ENCODE measurements around the gene LRIT2. TPM values are rescaled to one million over a fixed set of nuclear protein-coding genes. Genes with fewer than 3 reads are reported as not detected.

LRIT2 gene
- polyA plus RNA-seq, 3 donors: not detected

GRCh38 chr10:84267503-84268126 lies 42.3 kb upstream of the LRIT2 start:
- no peak overlapping the region for H2AFZ ChIP-seq (ENCODE audit: insufficient read depth, low read depth, low read length, poor library complexity, severe bottlenecking)
- no peak overlapping the region for H3K27ac Mint-ChIP-seq

GRCh38 chr10:84265418-84265817 lies 40.1 kb upstream of the LRIT2 start:
- Histone ChIP-seq H4K20me1 (ENCODE audit: insufficient read depth, low read length) (no peaks in the 10 kb centered on the region), H3K9ac (ENCODE audit: insufficient read depth, low read length, poor library complexity, severe bottlenecking) (no peak overlapping the region), H3K79me2 (ENCODE audit: insufficient read depth, low read length) (no peaks in the 10 kb centered on the region), H3K36me3 (replicated peaks in 1 of 2; ENCODE audit: control insufficient read depth in 1 of 2, insufficient read depth in 2 of 2, low read length in 2 of 2) (no peaks in the 10 kb centered on the region), H3K4me2 (replicated peaks; ENCODE audit: extremely low read depth, low read length, poor library complexity, severe bottlenecking) (no peak overlapping the region), H3K27ac (ENCODE audit: low read depth in 1 of 2, low read length in 2 of 2) (no peak overlapping the region), H3K4me1 (ENCODE audit: control insufficient read depth in 1 of 2, insufficient read depth in 2 of 2, low read length in 2 of 2) (no peaks in the 10 kb centered on the region), H3K27me3 (ENCODE audit: control insufficient read depth in 2 of 2, insufficient read depth in 2 of 2, low read length in 2 of 2) (no peaks in the 10 kb centered on the region), H3K9me3 (replicated peaks in 1 of 2; ENCODE audit: control insufficient read depth in 1 of 2, insufficient read depth in 1 of 2, low read length in 2 of 2) (no peaks in the 10 kb centered on the region), H2AFZ (ENCODE audit: insufficient read depth, low read depth, low read length, poor library complexity, severe bottlenecking) (no peak overlapping the region), H3K4me3 (replicated peaks in 1 of 3; ENCODE audit: low read depth in 2 of 3, low read length in 3 of 3) (no peak overlapping the region)
- Mint-ChIP-seq H3K4me3 (no peak overlapping the region), H3K9me3 (no peaks in the 10 kb centered on the region), H3K4me1 (no peaks in the 10 kb centered on the region), H3K27me3 (ENCODE audit: low read depth in 3 of 3) (peaks cover 2 to 5% (median 5%) of the 10 kb centered on the region in 3 donors), H3K27ac (no peak overlapping the region), H3K36me3 (no peaks in the 10 kb centered on the region)
- no peak for DNase-seq
- 87% methylated on average over 4 of the region's 4 CpGs for WGBS (ENCODE audit: insufficient coverage)
- intact Hi-C loops (cut with micrococcal nuclease): loop anchor here in 1 of 2 donors (2.0 kb wide), 1 partner anchor 271 kb away; no protein-coding TSS in a partner anchor
- no peak for TF ChIP-seq CTCF (IDR thresholded peaks at IDR 0.05)

More at GRCh38 chr10:84267503-84268126, 42.3 kb upstream of the LRIT2 start:
- 48% methylated on average over 7 of the region's 7 CpGs for WGBS (ENCODE audit: insufficient coverage)
- Histone ChIP-seq H4K20me1 (ENCODE audit: insufficient read depth, low read length) (no peaks in the 10 kb centered on the region), H3K36me3 (replicated peaks in 1 of 2; ENCODE audit: control insufficient read depth in 1 of 2, insufficient read depth in 2 of 2, low read length in 2 of 2) (no peaks in the 10 kb centered on the region), H3K27me3 (ENCODE audit: control insufficient read depth in 2 of 2, insufficient read depth in 2 of 2, low read length in 2 of 2) (no peaks in the 10 kb centered on the region), H3K4me2 (replicated peaks; ENCODE audit: extremely low read depth, low read length, poor library complexity, severe bottlenecking) (no peak overlapping the region), H3K4me3 (replicated peaks in 1 of 3; ENCODE audit: low read depth in 2 of 3, low read length in 3 of 3) (no peak overlapping the region), H3K9me3 (replicated peaks in 1 of 2; ENCODE audit: control insufficient read depth in 1 of 2, insufficient read depth in 1 of 2, low read length in 2 of 2) (no peaks in the 10 kb centered on the region), H3K4me1 (ENCODE audit: control insufficient read depth in 1 of 2, insufficient read depth in 2 of 2, low read length in 2 of 2) (no peaks in the 10 kb centered on the region), H3K27ac (ENCODE audit: low read depth in 1 of 2, low read length in 2 of 2) (no peak overlapping the region), H3K79me2 (ENCODE audit: insufficient read depth, low read length) (no peaks in the 10 kb centered on the region), H3K9ac (ENCODE audit: insufficient read depth, low read length, poor library complexity, severe bottlenecking) (no peak overlapping the region)
- H3K27me3 Mint-ChIP-seq (ENCODE audit: low read depth in 3 of 3): peaks cover under 1 to 5% (median 5%) of the 10 kb centered on the region in 3 donors
- no peaks in the 10 kb centered on the region for H3K4me1 Mint-ChIP-seq
- peak; percentile 60 for TF ChIP-seq CTCF (IDR thresholded peaks at IDR 0.05)
- no peaks in the 10 kb centered on the region for H3K36me3 Mint-ChIP-seq
- intact Hi-C loops (cut with micrococcal nuclease): no loop called here
- no peak overlapping the region for H3K4me3 Mint-ChIP-seq
- peak in 2 of 3 donors; percentile 4 to 17 for DNase-seq
- no peaks in the 10 kb centered on the region for H3K9me3 Mint-ChIP-seq

Data from CD14-positive monocyte (primary cell).